ENCODE data around the gene PKNOX2.

DNA sequence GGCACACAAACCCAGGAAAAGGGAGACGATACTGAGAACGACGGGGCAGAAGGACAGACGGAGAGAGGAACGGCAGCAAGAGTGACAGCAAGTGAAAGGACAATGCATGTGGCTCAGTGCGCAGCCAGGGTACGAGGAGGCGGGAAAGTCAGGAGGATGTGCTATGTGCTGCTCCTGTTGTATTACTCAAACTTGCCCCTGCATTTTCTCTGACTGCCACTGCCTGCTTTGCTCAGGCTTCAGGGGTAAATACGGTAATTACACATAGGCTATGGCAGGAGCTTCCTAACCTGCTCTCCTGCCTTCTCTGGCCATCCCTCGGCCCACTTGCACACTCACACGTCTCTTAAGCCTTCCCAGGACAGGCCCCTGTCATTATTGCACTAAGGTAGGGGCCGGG lies 236.7 kb downstream of the PKNOX2 start:
- TF ChIP-seq, protein P1, sequence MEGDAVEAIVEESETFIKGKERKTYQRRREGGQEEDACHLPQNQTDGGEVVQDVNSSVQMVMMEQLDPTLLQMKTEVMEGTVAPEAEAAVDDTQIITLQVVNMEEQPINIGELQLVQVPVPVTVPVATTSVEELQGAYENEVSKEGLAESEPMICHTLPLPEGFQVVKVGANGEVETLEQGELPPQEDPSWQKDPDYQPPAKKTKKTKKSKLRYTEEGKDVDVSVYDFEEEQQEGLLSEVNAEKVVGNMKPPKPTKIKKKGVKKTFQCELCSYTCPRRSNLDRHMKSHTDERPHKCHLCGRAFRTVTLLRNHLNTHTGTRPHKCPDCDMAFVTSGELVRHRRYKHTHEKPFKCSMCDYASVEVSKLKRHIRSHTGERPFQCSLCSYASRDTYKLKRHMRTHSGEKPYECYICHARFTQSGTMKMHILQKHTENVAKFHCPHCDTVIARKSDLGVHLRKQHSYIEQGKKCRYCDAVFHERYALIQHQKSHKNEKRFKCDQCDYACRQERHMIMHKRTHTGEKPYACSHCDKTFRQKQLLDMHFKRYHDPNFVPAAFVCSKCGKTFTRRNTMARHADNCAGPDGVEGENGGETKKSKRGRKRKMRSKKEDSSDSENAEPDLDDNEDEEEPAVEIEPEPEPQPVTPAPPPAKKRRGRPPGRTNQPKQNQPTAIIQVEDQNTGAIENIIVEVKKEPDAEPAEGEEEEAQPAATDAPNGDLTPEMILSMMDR (IDR thresholded peaks at IDR 0.05): no peak
- no peak for TF ChIP-seq POLR2AphosphoS5 (IDR thresholded peaks at IDR 0.05)

All from gastroesophageal sphincter (tissue), 3 donors.